Right cardiac atrium (tissue), 5 donors: ENCODE measurements around the gene CIBAR2. TPM values are rescaled to one million over a fixed set of nuclear protein-coding genes. Genes with fewer than 3 reads are reported as not detected.

ENCODE experiments used
- ATAC-seq, 2 donors: fragments of 200-7000 bp; cut with Tn5 transposase; one replicate each; pipeline versions ENCODE4 v1.8.0 to v1.9.1; 2020; ENCODE audit warnings: moderate library complexity in 2 of 2, mild to moderate bottlenecking in 1 of 2
- DNase-seq, 3 donors: peaks; one replicate each; pipeline ENCODE4 v3.0.0-alpha.2; 2020
- H3K27ac ChIP-seq: one replicate; pipeline ENCODE4 v1.5.1; 2013; ENCODE audit warnings: mild to moderate bottlenecking, low read length, control low read depth, moderate library complexity
- H3K27me3 ChIP-seq: one replicate; pipeline ENCODE4 v1.6.1; 2013; ENCODE audit not compliant: control insufficient read depth, insufficient read depth
- H3K4me1 ChIP-seq: one replicate; pipeline ENCODE4 v1.6.1; 2013; ENCODE audit warnings: low read length; ENCODE audit not compliant: control insufficient read depth, insufficient read depth
- H3K4me3 ChIP-seq: one replicate; pipeline ENCODE4 v1.5.1; 2013; ENCODE audit warnings: low read length, control low read depth
- H3K9me3 ChIP-seq: one replicate; pipeline ENCODE4 v1.6.1; 2013; ENCODE audit warnings: low read length; ENCODE audit not compliant: control insufficient read depth
- WGBS: extraction: QIAGEN DNeasy Blood & Tissue Kit; methylation state at CpG from one replicate; pipeline ENCODE4 v1.1.7; 2013; 5-methylcytosine and 5-hydroxymethylcytosine counted together
- intact Hi-C, 4 donors: fragments of 100-400 bp; cut with DNase I; formaldehyde crosslinking; loops; one replicate each; pipeline versions ENCODE4 v1.11.0 to v1.14.0; 2022 to 2023
- polyA plus RNA-seq: library from polyadenylated mRNA; stranded (reverse); fragments of 200-250 nt; gene quantifications from one replicate; pipeline ENCODE4 v1.2.3, GENCODE V29; 2013
- total RNA-seq, 4 donors: library from RNA; stranded (reverse); fragmentation: NEBNext Ultra II Directional; extraction: Animal tissue kit (Norgen Biotek cat#: 25700); gene quantifications; one replicate each; pipeline ENCODE4 v1.2.1, GENCODE V29; 2021
- donor health status: healthy with polysubstance abuse.
- donor health status: DM: no; HTN: yes; CAD: no.
- donor health status: DM: no; HTN: no; CAD: no.
- donor health status: DM: no; HTN: yes; CAD: no; lungs with severe emphysema.
- donor health status: DM: yes; HTN: yes; CAD: no.

The CIBAR2 gene
- total and polyA plus RNA-seq, 5 donors: 0.09 TPM; not detected in 4

DNA sequence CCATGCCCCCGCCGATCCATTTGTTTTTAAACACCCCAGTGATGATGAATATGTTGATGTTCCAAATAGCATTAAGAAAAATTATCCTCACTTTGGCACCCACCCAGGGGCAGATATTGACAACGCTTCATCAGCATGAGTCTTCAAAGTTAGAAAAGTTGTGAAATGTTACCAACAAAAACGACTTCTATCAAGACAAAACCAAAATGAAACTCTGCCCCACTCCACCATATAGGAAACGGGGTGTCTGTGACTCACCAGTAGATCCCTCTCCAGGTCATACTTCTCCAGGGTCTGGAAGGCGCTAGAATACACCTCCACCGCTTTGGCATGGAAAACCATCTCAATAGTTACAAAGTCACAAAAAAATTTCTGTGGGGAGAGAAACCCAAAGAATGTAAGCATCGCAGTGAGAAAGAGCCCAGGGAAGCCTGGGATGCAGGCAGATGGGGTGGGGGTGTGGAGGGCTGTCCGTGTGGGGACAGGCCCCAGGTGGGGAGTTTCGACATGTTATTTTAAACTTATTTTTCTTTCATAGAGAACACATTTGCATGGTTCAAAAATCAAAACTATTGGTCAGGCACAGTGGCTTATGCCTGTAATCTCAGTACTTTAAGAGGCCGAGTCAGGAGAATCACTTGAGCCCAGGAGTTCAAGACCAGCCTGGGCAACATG lies 10.2 kb downstream of the CIBAR2 start:
- DNase-seq: no peak
- no peaks in the 10 kb centered on the region for H3K27me3 ChIP-seq
- H3K4me1 ChIP-seq: no peaks in the 10 kb centered on the region
- intact Hi-C loops: no loop called here
- no peak overlapping the region for H3K4me3 ChIP-seq
- no peaks in the 10 kb centered on the region for H3K9me3 ChIP-seq
- 80% methylated on average over 11 of the region's 11 CpGs for WGBS
- ATAC-seq: no peak
- no peak overlapping the region for H3K27ac ChIP-seq

DNA sequence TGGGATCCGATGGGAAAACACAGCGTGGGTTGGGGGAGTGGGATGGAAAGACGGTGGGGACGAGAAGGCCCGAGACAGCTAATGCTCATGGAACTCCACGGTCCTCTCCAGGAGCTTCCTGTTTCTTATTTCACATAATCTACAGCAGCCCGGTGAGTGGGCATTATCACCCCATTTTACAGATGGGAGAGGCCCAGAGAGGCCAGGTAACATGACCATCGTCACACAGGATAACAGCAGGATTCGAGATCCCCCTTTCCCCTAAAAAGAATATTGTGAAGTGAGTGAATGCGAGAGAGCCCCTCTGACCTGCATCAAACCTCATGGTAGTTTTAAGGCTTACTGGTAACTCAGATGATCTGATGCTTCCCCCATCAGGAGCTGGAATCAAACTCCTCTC lies 12.0 kb downstream of the CIBAR2 start:
- H3K9me3 ChIP-seq: no peaks in the 10 kb centered on the region
- no peaks in the 10 kb centered on the region for H3K27me3 ChIP-seq
- WGBS: 92% methylated on average over 10 of the region's 10 CpGs
- H3K4me3 ChIP-seq: no peak overlapping the region
- no peak for DNase-seq
- ATAC-seq: no peak
- H3K4me1 ChIP-seq: no peaks in the 10 kb centered on the region
- intact Hi-C loops: no loop called here
- H3K27ac ChIP-seq: no peak overlapping the region

DNA sequence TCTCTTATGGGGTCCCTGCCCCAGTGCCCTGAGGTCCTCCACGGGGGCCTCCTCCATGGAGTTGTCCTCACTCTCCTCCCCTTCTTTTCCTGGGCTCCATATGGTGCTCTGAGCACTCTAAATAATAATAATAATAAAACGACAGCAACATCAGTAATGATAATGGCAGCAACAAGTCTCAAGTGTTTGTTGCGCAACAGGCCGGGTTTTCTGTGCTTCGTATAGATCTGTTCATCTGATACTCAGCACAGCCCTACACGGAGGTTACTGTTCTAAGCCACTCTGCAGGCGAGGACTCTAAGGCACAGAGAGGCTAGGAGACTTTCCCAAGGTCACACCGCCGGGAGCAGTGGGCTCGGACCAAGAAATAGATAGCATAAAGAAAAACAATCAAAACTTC lies 13.7 kb downstream of the CIBAR2 start:
- Histone ChIP-seq H3K27ac (no peak overlapping the region), H3K4me1 (no peaks in the 10 kb centered on the region), H3K27me3 (no peaks in the 10 kb centered on the region), H3K9me3 (no peaks in the 10 kb centered on the region), H3K4me3 (no peak overlapping the region)
- intact Hi-C loops: no loop called here
- ATAC-seq (no peak), DNase-seq (no peak)
- WGBS: 79% methylated on average over 10 of the region's 10 CpGs

DNA sequence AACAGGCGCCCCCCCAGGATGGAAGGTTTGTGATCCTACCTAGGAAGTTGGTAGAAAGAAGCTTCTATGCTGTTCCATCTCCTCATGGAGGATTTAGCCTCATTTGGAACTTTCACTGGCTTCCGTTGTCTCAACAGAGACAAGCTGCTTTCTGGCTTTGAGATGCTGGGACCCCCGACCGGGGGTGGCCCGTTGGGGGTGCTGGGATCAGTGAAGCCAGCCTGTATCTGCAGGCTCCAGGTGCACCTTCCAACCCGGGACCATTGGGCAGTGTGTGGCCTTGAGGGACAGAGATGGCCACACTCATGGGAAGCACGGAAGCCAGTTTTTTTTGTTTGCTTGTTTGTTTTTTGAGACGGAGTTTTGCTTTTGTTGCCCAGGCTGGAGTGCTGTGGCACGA lies 15.4 kb downstream of the CIBAR2 start:
- 80% methylated on average over 9 of the region's 9 CpGs for WGBS
- Histone ChIP-seq H3K9me3 (no peaks in the 10 kb centered on the region), H3K4me1 (no peaks in the 10 kb centered on the region), H3K27me3 (no peaks in the 10 kb centered on the region), H3K4me3 (no peak overlapping the region), H3K27ac (no peak overlapping the region)
- ATAC-seq (no peak), DNase-seq (no peak)
- intact Hi-C loops: no loop called here

DNA sequence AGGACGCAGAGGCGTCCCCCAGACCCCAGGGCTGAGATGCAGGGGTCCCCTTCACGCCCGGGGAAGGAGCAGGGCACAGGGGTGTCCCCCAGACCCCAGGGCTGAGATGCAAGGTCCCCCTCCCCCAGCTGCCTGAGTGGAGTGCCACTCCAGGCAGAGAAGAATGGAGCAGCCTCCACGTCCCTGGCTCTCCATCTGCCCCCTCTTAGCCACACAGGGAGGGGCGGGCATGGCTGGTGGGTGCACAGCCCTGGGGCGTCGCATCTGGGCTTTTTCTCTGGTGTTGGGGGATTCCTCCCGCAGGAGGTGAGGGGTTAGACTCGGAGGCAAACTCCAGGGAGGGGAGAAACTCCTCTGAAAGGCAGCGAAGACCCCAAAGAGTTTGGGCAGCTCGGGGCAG lies 17.5 kb downstream of the CIBAR2 start:
- intact Hi-C loops: no loop called here
- H3K4me1 ChIP-seq: peaks cover 3% of the 10 kb centered on the region
- no peak overlapping the region for H3K27ac ChIP-seq
- no peaks in the 10 kb centered on the region for H3K9me3 ChIP-seq
- ATAC-seq (no peak), DNase-seq (peak in 1 of 3 donors; percentile 46)
- no peak overlapping the region for H3K4me3 ChIP-seq
- H3K27me3 ChIP-seq: no peaks in the 10 kb centered on the region
- 72% methylated on average over 12 of the region's 12 CpGs for WGBS

DNA sequence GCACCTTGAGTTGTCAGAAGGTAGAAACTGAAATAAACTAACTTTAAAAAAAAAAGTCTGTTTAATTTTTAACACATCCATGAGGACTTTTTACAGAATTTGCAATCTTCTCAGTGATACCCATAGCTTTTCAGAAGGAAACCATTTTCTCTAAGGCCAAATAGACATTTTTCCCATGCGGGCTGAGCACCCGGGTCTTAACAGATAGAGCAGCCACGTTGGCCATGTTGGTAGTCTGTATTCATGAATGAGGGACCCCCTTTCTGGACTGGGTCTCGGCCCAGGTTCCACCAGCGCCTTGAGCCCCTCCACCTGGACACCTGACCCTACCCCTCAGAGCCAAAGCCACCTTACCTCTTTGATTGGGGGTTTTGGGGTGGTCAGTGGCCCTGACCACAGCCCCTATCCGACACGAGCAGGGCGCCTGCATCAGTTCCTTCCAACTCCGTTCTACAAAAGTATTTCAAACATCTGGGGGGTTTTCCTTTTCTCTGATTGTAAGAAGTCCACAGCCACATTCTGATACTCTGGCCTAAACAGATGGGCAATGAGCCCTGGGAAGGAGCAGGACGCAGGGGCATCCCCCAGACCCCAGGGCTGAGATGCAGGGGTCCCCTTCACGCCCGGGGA lies 18.0 kb downstream of the CIBAR2 start:
- Histone ChIP-seq H3K4me1 (peaks cover 4% of the 10 kb centered on the region), H3K27me3 (no peaks in the 10 kb centered on the region), H3K4me3 (no peak overlapping the region), H3K9me3 (no peaks in the 10 kb centered on the region), H3K27ac (no peak overlapping the region)
- DNase-seq (no peak), ATAC-seq (no peak)
- intact Hi-C loops: no loop called here
- 73% methylated on average over 12 of the region's 12 CpGs for WGBS

DNA sequence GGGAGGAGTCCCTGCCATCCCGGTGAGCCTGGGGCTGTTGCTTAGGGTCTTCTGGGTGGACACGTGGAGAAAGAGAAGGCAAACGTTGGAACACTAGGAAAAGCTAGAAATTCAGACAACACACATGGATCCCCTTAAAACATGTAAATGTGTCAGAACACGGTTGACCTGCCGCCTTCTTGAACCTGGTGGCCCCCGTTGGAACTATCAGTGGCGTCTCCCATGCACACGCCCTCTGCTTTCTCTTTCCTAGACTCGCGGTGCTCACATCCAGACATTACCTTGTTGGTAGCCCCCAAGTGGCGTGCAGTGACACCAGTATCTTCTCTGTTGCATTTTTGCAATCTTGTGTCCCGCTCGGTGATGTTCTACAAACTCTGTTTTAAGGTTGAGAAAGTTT lies 18.6 kb downstream of the CIBAR2 start:
- peaks cover 6% of the 10 kb centered on the region for H3K4me1 ChIP-seq
- DNase-seq: peak in 1 of 3 donors; percentile 9
- H3K27me3 ChIP-seq: no peaks in the 10 kb centered on the region
- 82% methylated on average over 13 of the region's 13 CpGs for WGBS
- no peaks in the 10 kb centered on the region for H3K9me3 ChIP-seq
- ATAC-seq: no peak
- intact Hi-C loops: no loop called here
- no peak overlapping the region for H3K27ac ChIP-seq
- no peak overlapping the region for H3K4me3 ChIP-seq

DNA sequence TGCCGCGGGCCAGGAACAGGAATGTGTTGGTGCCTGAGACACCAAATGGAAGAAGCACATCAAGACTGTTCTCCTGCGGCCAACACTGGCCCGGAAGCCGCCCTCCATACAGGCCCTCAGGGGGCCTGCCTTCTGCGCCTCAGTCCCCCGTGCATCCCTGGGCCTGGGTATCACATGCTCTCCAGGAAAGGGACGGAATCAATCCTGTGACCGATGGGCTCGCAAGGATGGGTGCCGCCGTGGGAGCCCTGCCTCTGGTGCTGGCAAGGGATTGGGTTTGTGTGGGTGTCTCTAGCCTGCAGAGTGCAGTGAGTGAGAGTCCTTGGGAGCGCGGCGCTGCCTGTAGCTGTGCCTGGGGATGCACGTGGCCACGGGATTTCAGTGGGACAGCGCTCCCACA lies 19.4 kb downstream of the CIBAR2 start:
- intact Hi-C loops: no loop called here
- H3K4me3 ChIP-seq: no peak overlapping the region
- H3K27ac ChIP-seq: no peak overlapping the region
- DNase-seq (peak in 1 of 3 donors; percentile 43), ATAC-seq (no peak)
- no peaks in the 10 kb centered on the region for H3K27me3 ChIP-seq
- H3K9me3 ChIP-seq: no peaks in the 10 kb centered on the region
- H3K4me1 ChIP-seq: peaks cover 6% of the 10 kb centered on the region
- 79% methylated on average over 18 of the region's 18 CpGs for WGBS

DNA sequence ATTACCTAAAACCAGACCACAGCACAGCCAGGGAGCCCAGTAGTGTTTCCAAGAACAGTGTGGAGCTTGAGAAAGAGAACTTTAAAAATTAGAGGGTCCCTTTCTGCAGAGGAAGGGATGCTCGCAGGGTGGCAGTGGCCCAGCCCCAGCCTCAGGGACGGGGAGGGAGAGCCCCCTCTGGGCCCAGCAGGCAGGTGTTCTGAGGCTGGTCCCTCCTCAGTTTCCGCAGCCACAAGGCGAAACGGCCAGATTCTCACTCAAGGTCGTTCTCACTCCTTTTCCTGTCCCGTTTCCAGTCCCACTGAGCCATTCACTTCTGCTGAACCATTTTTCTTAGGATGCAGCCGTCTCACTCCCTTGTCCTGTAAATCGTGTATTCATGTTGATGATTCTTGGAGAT lies 20.0 kb downstream of the CIBAR2 start:
- H3K27me3 ChIP-seq: no peaks in the 10 kb centered on the region
- no peak overlapping the region for H3K27ac ChIP-seq
- 67% methylated on average over 9 of the region's 9 CpGs for WGBS
- peaks cover 6% of the 10 kb centered on the region for H3K4me1 ChIP-seq
- H3K9me3 ChIP-seq: no peaks in the 10 kb centered on the region
- intact Hi-C loops: no loop called here
- no peak for ATAC-seq
- H3K4me3 ChIP-seq: no peak overlapping the region
- peak in 2 of 3 donors; percentile 16 to 36 for DNase-seq

DNA sequence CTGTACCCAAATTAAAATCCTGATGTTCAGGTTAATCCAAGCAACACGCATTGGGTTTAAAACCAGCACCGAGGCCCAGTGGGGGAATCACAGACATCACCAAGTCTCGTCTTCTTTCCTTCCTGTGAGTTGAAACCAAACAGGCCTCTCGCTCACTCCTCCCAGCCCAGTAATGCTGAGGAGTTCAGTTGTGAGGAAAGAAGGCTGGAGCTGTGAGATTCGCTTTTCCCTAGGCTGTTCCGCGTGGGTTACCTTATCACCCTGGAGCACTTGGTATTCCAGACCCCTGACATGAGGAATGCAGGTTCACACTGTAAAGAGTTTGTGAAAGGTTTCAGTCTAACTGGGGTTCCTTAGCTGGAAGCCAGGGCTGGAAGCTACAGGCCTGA lies 20.8 kb downstream of the CIBAR2 start:
- Histone ChIP-seq H3K27me3 (no peaks in the 10 kb centered on the region), H3K9me3 (no peaks in the 10 kb centered on the region), H3K4me3 (no peak overlapping the region), H3K27ac (no peak overlapping the region), H3K4me1 (peaks cover 6% of the 10 kb centered on the region)
- WGBS: 84% methylated on average over 7 of the region's 7 CpGs
- DNase-seq (peak in 2 of 3 donors; percentile 0 to 15), ATAC-seq (no peak)
- intact Hi-C loops: no loop called here

DNA sequence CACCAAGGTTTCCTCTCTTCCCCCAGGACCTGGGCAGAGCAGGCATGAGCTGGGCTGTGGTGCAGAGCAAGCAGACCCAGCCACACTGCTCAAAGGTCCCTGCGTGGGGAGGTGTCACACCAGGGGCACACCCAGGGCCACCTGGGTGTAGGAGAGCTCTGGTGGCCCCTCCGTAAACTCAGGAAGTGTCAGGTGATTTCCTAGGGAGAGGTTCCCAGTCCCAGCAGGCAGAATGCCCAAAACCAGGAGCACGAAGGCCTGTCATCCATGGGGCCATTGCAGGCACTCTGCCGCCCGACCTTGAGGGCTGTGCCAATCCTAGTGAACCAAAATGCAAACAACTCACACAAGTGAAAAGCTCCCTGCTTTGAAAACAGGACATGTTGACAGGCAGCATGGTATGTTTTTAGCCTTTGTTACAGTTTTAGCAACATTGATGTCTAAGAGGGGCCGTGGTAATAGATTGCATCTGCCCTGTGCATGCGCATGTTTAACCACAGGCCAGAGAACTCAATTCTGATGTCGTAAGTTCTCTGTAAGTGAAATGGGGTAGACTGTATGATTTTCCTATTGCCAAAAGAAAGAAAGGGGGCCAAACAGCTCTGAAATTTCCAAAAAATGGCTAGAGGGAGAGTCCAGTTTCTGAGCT lies 21.3 kb downstream of the CIBAR2 start:
- H3K9me3 ChIP-seq: no peaks in the 10 kb centered on the region
- 77% methylated on average over 8 of the region's 8 CpGs for WGBS
- peaks cover 6% of the 10 kb centered on the region for H3K4me1 ChIP-seq
- no peak overlapping the region for H3K4me3 ChIP-seq
- H3K27me3 ChIP-seq: no peaks in the 10 kb centered on the region
- intact Hi-C loops: no loop called here
- H3K27ac ChIP-seq: no peak overlapping the region
- DNase-seq: peak in 1 of 3 donors; percentile 40
- no peak for ATAC-seq
